ENCODE data around the gene GNAZ. TPM values are rescaled to one million over a fixed set of nuclear protein-coding genes. Genes with fewer than 3 reads are reported as not detected.

Gene GNAZ
- total and polyA plus RNA-seq, 8 donors = 4.3 to 18.8 (median 9.4) TPM

GRCh38 chr22:23101524-23101923 is 31.2 kb downstream of the GNAZ start:
- DNase-seq = no peak
- no peaks in the 10 kb centered on the region for H3K9me3 ChIP-seq
- H3K36me3 ChIP-seq = peaks cover 0 to under 1% (median 0%) of the 10 kb centered on the region in 4 donors
- TF ChIP-seq, protein P1, sequence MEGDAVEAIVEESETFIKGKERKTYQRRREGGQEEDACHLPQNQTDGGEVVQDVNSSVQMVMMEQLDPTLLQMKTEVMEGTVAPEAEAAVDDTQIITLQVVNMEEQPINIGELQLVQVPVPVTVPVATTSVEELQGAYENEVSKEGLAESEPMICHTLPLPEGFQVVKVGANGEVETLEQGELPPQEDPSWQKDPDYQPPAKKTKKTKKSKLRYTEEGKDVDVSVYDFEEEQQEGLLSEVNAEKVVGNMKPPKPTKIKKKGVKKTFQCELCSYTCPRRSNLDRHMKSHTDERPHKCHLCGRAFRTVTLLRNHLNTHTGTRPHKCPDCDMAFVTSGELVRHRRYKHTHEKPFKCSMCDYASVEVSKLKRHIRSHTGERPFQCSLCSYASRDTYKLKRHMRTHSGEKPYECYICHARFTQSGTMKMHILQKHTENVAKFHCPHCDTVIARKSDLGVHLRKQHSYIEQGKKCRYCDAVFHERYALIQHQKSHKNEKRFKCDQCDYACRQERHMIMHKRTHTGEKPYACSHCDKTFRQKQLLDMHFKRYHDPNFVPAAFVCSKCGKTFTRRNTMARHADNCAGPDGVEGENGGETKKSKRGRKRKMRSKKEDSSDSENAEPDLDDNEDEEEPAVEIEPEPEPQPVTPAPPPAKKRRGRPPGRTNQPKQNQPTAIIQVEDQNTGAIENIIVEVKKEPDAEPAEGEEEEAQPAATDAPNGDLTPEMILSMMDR (IDR thresholded peaks at IDR 0.05) = no peak
- TF ChIP-seq POLR2A (IDR thresholded peaks at IDR 0.05) = no peak
- TF ChIP-seq EP300 (IDR thresholded peaks at IDR 0.05) = no peak
- no peak for TF ChIP-seq POLR2AphosphoS5 (IDR thresholded peaks at IDR 0.05)
- H3K4me3 ChIP-seq = no peak overlapping the region
- H3K27me3 ChIP-seq = no peaks in the 10 kb centered on the region
- peaks cover 51 to 85% (median 62%) of the 10 kb centered on the region in 4 donors for H3K4me1 ChIP-seq
- intact Hi-C loops (cut with DNase I; ENCODE audit: low total_unique reads) = no loop called here
- H3K27ac ChIP-seq = peak overlapping the region in 1 of 5 donors; percentile 20
- 77 to 96% (median 93%) methylated on average over 2 to 3 of the region's 3 CpGs; no CpG with 5 or more reads in 1 of the 5 donors for whole genome bisulfite sequencing, 5 donors

- DNase-seq = no peak
- Histone ChIP-seq H3K27me3 (no peaks in the 10 kb centered on the region), H3K9me3 (no peaks in the 10 kb centered on the region), H3K36me3 (no peaks in the 10 kb centered on the region), H3K4me1 (peaks cover 52 to 89% (median 68%) of the 10 kb centered on the region in 4 donors), H3K4me3 (no peak overlapping the region), H3K27ac (peak overlapping the region in 1 of 5 donors; percentile 1)
- TF ChIP-seq POLR2AphosphoS5 (IDR thresholded peaks at IDR 0.05) (no peak), POLR2A (IDR thresholded peaks at IDR 0.05) (no peak)
- TF ChIP-seq, protein P1 (IDR thresholded peaks at IDR 0.05) = no peak
- intact Hi-C loops (cut with DNase I; ENCODE audit: low total_unique reads) = no loop called here
- 79 to 93% (median 90%) methylated on average over 7 to 10 of the region's 10 CpGs for WGBS, 5 donors
Measured at GRCh38 chr22:23102002-23102655, 31.8 kb downstream of the GNAZ start.

GRCh38 chr22:23102776-23103175 is 32.5 kb downstream of the GNAZ start:
- peaks cover 51 to 89% (median 71%) of the 10 kb centered on the region in 4 donors for H3K4me1 ChIP-seq
- no peaks in the 10 kb centered on the region for H3K36me3 ChIP-seq
- H3K27ac ChIP-seq = peak overlapping the region in 1 of 5 donors; percentile 1
- no peaks in the 10 kb centered on the region for H3K9me3 ChIP-seq
- no peak overlapping the region for H3K4me3 ChIP-seq
- no peak for TF ChIP-seq POLR2A (IDR thresholded peaks at IDR 0.05)
- TF ChIP-seq, protein P1 (IDR thresholded peaks at IDR 0.05) = no peak
- no peak for TF ChIP-seq EP300 (IDR thresholded peaks at IDR 0.05)
- no peak for TF ChIP-seq POLR2AphosphoS5 (IDR thresholded peaks at IDR 0.05)
- intact Hi-C loops (cut with DNase I; ENCODE audit: low total_unique reads) = no loop called here
- H3K27me3 ChIP-seq = no peaks in the 10 kb centered on the region
- WGBS, 5 donors = 39 to 84% (median 53%) methylated on average over 3 of the region's 3 CpGs
- DNase-seq = peak in 1 of 2 donors; percentile 70

DNA sequence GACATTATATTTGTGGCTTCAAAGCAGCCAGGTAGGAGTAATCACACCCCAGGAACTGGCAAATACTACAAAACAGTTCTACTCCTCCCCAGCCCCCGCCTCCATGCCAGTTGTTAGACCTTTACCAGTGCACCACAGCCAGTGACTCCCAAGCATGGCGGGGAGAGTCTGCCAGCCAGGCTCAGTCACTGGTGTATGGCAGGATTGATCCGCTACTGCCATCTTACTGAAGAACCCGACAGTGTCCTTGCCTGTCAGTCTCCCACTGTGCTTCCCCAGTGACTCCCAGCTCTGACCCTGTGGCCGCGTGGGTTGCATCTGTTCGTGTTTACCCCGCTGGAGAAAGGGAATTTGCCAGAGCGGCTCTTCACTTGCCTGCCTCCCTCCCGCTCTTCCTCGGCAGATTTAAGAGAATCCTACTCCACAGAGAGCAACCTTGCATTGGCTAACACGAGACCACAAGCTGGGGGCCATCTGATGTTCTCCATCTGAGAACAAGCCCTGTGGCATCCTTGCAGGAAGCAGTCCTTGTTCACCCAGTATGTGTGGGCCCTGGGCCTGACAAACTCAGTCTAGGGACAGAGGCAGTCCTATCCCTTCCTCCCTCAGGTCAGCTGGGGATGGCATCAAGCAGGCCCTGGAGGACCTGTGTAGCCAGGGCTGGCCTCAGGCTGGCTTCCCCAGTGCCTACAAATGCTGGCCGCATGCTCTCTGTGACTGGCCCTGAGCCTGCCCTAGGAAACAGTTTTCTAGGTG is 33.1 kb downstream of the GNAZ start:
- WGBS, 5 donors = 85 to 92% (median 89%) methylated on average over 13 of the region's 13 CpGs

More for the DNA sequence above, 33.1 kb downstream of the GNAZ start:
- peaks cover 45 to 89% (median 69%) of the 10 kb centered on the region in 4 donors for H3K4me1 ChIP-seq
- DNase-seq = no peak
- H3K27me3 ChIP-seq = no peaks in the 10 kb centered on the region
- no peaks in the 10 kb centered on the region for H3K9me3 ChIP-seq
- peak overlapping the region in 1 of 5 donors; percentile 1 for H3K27ac ChIP-seq
- no peak for TF ChIP-seq EP300 (IDR thresholded peaks at IDR 0.05)
- TF ChIP-seq POLR2AphosphoS5 (IDR thresholded peaks at IDR 0.05) = no peak
- TF ChIP-seq, protein P1 (IDR thresholded peaks at IDR 0.05) = no peak
- no peak for TF ChIP-seq POLR2A (IDR thresholded peaks at IDR 0.05)
- intact Hi-C loops (cut with DNase I; ENCODE audit: low total_unique reads) = no loop called here
- no peaks in the 10 kb centered on the region for H3K36me3 ChIP-seq
- H3K4me3 ChIP-seq = no peak overlapping the region

Measured in stomach (tissue), 9 donors.